ENCODE measurements around the gene DEK.

DNA sequence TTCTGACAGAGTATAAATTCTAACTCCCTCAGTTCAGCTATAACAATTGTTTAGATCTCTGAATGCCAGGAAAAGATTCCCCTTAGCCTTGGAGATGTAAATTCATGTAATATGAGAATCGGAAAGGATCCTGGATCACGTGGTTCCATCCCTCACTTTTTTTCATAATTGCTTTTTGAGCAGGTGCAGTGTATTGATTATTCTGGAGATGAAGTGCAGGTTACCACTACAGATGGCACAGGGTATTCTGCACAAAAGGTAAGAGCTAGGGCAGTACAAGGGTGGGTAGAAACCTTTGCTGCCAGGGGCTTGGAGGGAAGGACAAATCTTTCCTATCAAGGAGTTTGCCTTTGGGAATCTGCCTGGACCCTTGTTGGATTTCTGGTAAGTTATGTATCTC is 56.4 kb downstream of the DEK start:
- TF ChIP-seq, protein P1, sequence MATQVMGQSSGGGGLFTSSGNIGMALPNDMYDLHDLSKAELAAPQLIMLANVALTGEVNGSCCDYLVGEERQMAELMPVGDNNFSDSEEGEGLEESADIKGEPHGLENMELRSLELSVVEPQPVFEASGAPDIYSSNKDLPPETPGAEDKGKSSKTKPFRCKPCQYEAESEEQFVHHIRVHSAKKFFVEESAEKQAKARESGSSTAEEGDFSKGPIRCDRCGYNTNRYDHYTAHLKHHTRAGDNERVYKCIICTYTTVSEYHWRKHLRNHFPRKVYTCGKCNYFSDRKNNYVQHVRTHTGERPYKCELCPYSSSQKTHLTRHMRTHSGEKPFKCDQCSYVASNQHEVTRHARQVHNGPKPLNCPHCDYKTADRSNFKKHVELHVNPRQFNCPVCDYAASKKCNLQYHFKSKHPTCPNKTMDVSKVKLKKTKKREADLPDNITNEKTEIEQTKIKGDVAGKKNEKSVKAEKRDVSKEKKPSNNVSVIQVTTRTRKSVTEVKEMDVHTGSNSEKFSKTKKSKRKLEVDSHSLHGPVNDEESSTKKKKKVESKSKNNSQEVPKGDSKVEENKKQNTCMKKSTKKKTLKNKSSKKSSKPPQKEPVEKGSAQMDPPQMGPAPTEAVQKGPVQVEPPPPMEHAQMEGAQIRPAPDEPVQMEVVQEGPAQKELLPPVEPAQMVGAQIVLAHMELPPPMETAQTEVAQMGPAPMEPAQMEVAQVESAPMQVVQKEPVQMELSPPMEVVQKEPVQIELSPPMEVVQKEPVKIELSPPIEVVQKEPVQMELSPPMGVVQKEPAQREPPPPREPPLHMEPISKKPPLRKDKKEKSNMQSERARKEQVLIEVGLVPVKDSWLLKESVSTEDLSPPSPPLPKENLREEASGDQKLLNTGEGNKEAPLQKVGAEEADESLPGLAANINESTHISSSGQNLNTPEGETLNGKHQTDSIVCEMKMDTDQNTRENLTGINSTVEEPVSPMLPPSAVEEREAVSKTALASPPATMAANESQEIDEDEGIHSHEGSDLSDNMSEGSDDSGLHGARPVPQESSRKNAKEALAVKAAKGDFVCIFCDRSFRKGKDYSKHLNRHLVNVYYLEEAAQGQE (IDR thresholded peaks at IDR 0.05; ENCODE audit: low read depth, low read length), result no peak
- TF ChIP-seq, protein P2, sequence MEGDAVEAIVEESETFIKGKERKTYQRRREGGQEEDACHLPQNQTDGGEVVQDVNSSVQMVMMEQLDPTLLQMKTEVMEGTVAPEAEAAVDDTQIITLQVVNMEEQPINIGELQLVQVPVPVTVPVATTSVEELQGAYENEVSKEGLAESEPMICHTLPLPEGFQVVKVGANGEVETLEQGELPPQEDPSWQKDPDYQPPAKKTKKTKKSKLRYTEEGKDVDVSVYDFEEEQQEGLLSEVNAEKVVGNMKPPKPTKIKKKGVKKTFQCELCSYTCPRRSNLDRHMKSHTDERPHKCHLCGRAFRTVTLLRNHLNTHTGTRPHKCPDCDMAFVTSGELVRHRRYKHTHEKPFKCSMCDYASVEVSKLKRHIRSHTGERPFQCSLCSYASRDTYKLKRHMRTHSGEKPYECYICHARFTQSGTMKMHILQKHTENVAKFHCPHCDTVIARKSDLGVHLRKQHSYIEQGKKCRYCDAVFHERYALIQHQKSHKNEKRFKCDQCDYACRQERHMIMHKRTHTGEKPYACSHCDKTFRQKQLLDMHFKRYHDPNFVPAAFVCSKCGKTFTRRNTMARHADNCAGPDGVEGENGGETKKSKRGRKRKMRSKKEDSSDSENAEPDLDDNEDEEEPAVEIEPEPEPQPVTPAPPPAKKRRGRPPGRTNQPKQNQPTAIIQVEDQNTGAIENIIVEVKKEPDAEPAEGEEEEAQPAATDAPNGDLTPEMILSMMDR (IDR thresholded peaks at IDR 0.05), result no peak
- no peak for TF ChIP-seq POLR2AphosphoS5 (IDR thresholded peaks at IDR 0.05; ENCODE audit: low read depth, low read length)
- no peak for TF ChIP-seq CHD2 (IDR thresholded peaks at IDR 0.05; ENCODE audit: low read length, partially characterized antibody)
- TF ChIP-seq RAD21 (IDR thresholded peaks at IDR 0.05; ENCODE audit: low read length), result no peak

All from SK-N-SH (cell line).